ENCODE measurements around the gene LMTK3. TPM values are rescaled to one million over a fixed set of nuclear protein-coding genes. Genes with fewer than 3 reads are reported as not detected.

The LMTK3 gene
- total and polyA plus RNA-seq, 9 of the 15 experiments (the other 6 are each of a cell fraction or from before 2014, with no cell fraction given), result 0.35 to 12.3 (median 2.0) TPM; not detected in 2

- ATAC-seq (peak; percentile 99), DNase-seq (ENCODE audit: extremely low read depth in 1 of 4, low spot score in 3 of 4) (peak; percentile 66 to 78 (median 70)), FAIRE-seq (no peak)
- ChIA-PET POLR2A (interaction anchor here (0.6 to 1.1 kb wide), 5 partner anchors 8 to 26 kb away, joined by 3 to 4 read pairs (median 3); partner anchors contain the start of gene GRWD1), CTCF (ENCODE audit: low intra/inter-chr PET ratio) (no interaction called here)
- no peaks in the 10 kb centered on the region for H3K9me1 ChIP-seq (ENCODE audit: control insufficient read depth, insufficient read depth, low read length)
- no peaks in the 10 kb centered on the region for H3K79me2 ChIP-seq (ENCODE audit: control insufficient read depth, insufficient read depth, low read length)
- H2AFZ ChIP-seq (ENCODE audit: low read depth, low read length), result no peak overlapping the region
- H3K4me1 ChIP-seq (replicated peaks in 1 of 2; ENCODE audit: control insufficient read depth in 2 of 2, insufficient read depth in 2 of 2, low read length in 2 of 2), result peaks cover 0 to 21% of the 10 kb centered on the region in 2 experiments; a peak in 2 of 5 replicates
- in situ Hi-C loops (cut with MboI) (no loop called here), intact Hi-C loops (cut with micrococcal nuclease) (no loop called here)
- no peaks in the 10 kb centered on the region for H4K20me1 ChIP-seq (replicated peaks; ENCODE audit: control insufficient read depth, insufficient read depth, low read length)
- BruUV-seq (replicated peaks), result no TSS peak
- peak overlapping the region in 1 of 2 experiments; percentile 48; a peak in 2 of 4 replicates for H3K9ac ChIP-seq (ENCODE audit: insufficient read depth in 1 of 2, low read depth in 2 of 2, low read length in 2 of 2)
- H3K4me2 ChIP-seq (ENCODE audit: insufficient read depth, low read length), result no peak overlapping the region
- H3K9me3 ChIP-seq (replicated peaks; ENCODE audit: control insufficient read depth, insufficient read depth, low read depth, low read length), result no peaks in the 10 kb centered on the region
- no peaks in the 10 kb centered on the region for H3K27me3 ChIP-seq (ENCODE audit: control insufficient read depth in 2 of 2, insufficient read depth in 2 of 2, low read length in 2 of 2)
- H3K4me3 ChIP-seq, result no peak overlapping the region
- H3K36me3 ChIP-seq (ENCODE audit: control insufficient read depth, insufficient read depth, low read length), result peaks cover 34% of the 10 kb centered on the region; the same call in 1 of the 3 replicates
- H3K27ac ChIP-seq (ENCODE audit: extremely low read depth, low read depth, low read length), result no peak overlapping the region
- whole genome bisulfite sequencing (ENCODE audit: insufficient coverage, low coverage, missing lambda C conversion rate), result 93% methylated on average over 42 of the region's 62 CpGs
- TF ChIP-seq COPS2 (conservative IDR thresholded peaks at IDR 0.05) (no peak), MAX (CRISPR knock-in tag; IDR thresholded peaks at IDR 0.05) (peak; percentile 78), SAP30 (IDR thresholded peaks at IDR 0.05; ENCODE audit: borderline replicate concordance, insufficient read depth, low read depth, low read length, poor library complexity, severe bottlenecking) (no peak), EGR1 (conservative IDR thresholded peaks at IDR 0.05) (peak; percentile 32; the same call in 1 of the 2 replicates), ZMIZ1 (IDR thresholded peaks at IDR 0.05; ENCODE audit: low read depth in 2 of 2, low read length in 2 of 2) (no peak), ZFX (CRISPR knock-in tag; IDR thresholded peaks at IDR 0.05) (peak; percentile 46; the same call in 1 of the 2 replicates), C11orf30 (IDR thresholded peaks at IDR 0.05; ENCODE audit: low read depth) (no peak), E2F6 (IDR thresholded peaks at IDR 0.05; ENCODE audit: borderline replicate concordance in 1 of 2, extremely low read depth in 1 of 2, insufficient read depth in 1 of 2, insufficient read length in 1 of 2, low read depth in 1 of 2, low read length in 1 of 2, poor library complexity in 1 of 2, severe bottlenecking in 1 of 2) (peak in 1 of 2 experiments; percentile 46), MAZ (CRISPR knock-in tag; conservative IDR thresholded peaks at IDR 0.05 in 1 of 2, IDR thresholded peaks at IDR 0.05 in 1 of 2) (no peak)
- TF ChIP-seq, protein P1, sequence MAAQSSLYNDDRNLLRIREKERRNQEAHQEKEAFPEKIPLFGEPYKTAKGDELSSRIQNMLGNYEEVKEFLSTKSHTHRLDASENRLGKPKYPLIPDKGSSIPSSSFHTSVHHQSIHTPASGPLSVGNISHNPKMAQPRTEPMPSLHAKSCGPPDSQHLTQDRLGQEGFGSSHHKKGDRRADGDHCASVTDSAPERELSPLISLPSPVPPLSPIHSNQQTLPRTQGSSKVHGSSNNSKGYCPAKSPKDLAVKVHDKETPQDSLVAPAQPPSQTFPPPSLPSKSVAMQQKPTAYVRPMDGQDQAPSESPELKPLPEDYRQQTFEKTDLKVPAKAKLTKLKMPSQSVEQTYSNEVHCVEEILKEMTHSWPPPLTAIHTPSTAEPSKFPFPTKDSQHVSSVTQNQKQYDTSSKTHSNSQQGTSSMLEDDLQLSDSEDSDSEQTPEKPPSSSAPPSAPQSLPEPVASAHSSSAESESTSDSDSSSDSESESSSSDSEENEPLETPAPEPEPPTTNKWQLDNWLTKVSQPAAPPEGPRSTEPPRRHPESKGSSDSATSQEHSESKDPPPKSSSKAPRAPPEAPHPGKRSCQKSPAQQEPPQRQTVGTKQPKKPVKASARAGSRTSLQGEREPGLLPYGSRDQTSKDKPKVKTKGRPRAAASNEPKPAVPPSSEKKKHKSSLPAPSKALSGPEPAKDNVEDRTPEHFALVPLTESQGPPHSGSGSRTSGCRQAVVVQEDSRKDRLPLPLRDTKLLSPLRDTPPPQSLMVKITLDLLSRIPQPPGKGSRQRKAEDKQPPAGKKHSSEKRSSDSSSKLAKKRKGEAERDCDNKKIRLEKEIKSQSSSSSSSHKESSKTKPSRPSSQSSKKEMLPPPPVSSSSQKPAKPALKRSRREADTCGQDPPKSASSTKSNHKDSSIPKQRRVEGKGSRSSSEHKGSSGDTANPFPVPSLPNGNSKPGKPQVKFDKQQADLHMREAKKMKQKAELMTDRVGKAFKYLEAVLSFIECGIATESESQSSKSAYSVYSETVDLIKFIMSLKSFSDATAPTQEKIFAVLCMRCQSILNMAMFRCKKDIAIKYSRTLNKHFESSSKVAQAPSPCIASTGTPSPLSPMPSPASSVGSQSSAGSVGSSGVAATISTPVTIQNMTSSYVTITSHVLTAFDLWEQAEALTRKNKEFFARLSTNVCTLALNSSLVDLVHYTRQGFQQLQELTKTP (IDR thresholded peaks at IDR 0.05; ENCODE audit: low read depth in 1 of 2, partially characterized antibody in 2 of 2), result peak in 1 of 2 experiments; percentile 93
These were observed 49.5 kb downstream of the LMTK3 start for GRCh38 chr19:48461982-48462655.
